ENCODE data around the gene HDAC4. TPM values are rescaled to one million over a fixed set of nuclear protein-coding genes. Genes with fewer than 3 reads are reported as not detected.

The HDAC4 gene
- total RNA-seq, 1 donor from 2014 or later: 11.8 TPM

- no peaks in the 10 kb centered on the region for H3K79me2 ChIP-seq (ENCODE audit: insufficient read depth, low read length)
- DNase-seq (ENCODE audit: low read depth) (no peak), FAIRE-seq (no peak)
- H2AFZ ChIP-seq (ENCODE audit: low read depth, low read length): no peak overlapping the region
- Mint-ChIP-seq H3K27me3 (ENCODE audit: low read depth, unreplicated experiment) (peaks cover 4% of the 10 kb centered on the region), H3K27ac (ENCODE audit: unreplicated experiment) (peak overlapping the region; percentile 26), H3K4me3 (ENCODE audit: unreplicated experiment) (no peak overlapping the region), H3K36me3 (ENCODE audit: low read depth, unreplicated experiment) (peaks cover 5% of the 10 kb centered on the region), H3K4me1 (ENCODE audit: low read depth, unreplicated experiment) (no peaks in the 10 kb centered on the region), H3K9me3 (ENCODE audit: unreplicated experiment) (no peaks in the 10 kb centered on the region)
- H3K4me3 ChIP-seq (ENCODE audit: insufficient read depth, low read depth, low read length): no peak overlapping the region
- TF ChIP-seq CTCF (IDR thresholded peaks at IDR 0.05; ENCODE audit: insufficient read depth, low read depth, low read length) (no peak), EZH2 (IDR thresholded peaks at IDR 0.05; ENCODE audit: insufficient read depth, low read length) (no peak)
- H4K20me1 ChIP-seq (ENCODE audit: insufficient read depth, low read length): no peaks in the 10 kb centered on the region
- H3K27me3 ChIP-seq (ENCODE audit: insufficient read depth, low read length): no peaks in the 10 kb centered on the region
- H3K9ac ChIP-seq (ENCODE audit: low read length): no peak overlapping the region
- H3K27ac ChIP-seq (ENCODE audit: low read depth, low read length): no peak overlapping the region
- H3K4me1 ChIP-seq (ENCODE audit: insufficient read depth, low read length): peaks cover 5% of the 10 kb centered on the region
- H3K36me3 ChIP-seq (ENCODE audit: insufficient read depth, low read length): no peaks in the 10 kb centered on the region
- H3K4me2 ChIP-seq (ENCODE audit: low read length): no peak overlapping the region
- H3K9me3 ChIP-seq (ENCODE audit: insufficient read depth, low read depth, low read length): no peaks in the 10 kb centered on the region
Observed at GRCh38 chr2:239145106-239145505, 255.7 kb downstream of the HDAC4 start.

GRCh38 chr2:239144713-239144999, 256.2 kb downstream of the HDAC4 start:
- no peak overlapping the region for H2AFZ ChIP-seq (ENCODE audit: low read depth, low read length)
- no peak overlapping the region for H3K9ac ChIP-seq (ENCODE audit: low read length)
- no peaks in the 10 kb centered on the region for H3K36me3 ChIP-seq (ENCODE audit: insufficient read depth, low read length)
- TF ChIP-seq CTCF (IDR thresholded peaks at IDR 0.05; ENCODE audit: insufficient read depth, low read depth, low read length) (no peak), EZH2 (IDR thresholded peaks at IDR 0.05; ENCODE audit: insufficient read depth, low read length) (no peak)
- Mint-ChIP-seq H3K27ac (ENCODE audit: unreplicated experiment) (no peak overlapping the region), H3K4me3 (ENCODE audit: unreplicated experiment) (no peak overlapping the region), H3K4me1 (ENCODE audit: low read depth, unreplicated experiment) (no peaks in the 10 kb centered on the region), H3K27me3 (ENCODE audit: low read depth, unreplicated experiment) (peaks cover 4% of the 10 kb centered on the region), H3K9me3 (ENCODE audit: unreplicated experiment) (no peaks in the 10 kb centered on the region), H3K36me3 (ENCODE audit: low read depth, unreplicated experiment) (peaks cover 5% of the 10 kb centered on the region)
- H3K4me3 ChIP-seq (ENCODE audit: insufficient read depth, low read depth, low read length): no peak overlapping the region
- peaks cover 6% of the 10 kb centered on the region for H3K4me1 ChIP-seq (ENCODE audit: insufficient read depth, low read length)
- H4K20me1 ChIP-seq (ENCODE audit: insufficient read depth, low read length): no peaks in the 10 kb centered on the region
- no peak overlapping the region for H3K27ac ChIP-seq (ENCODE audit: low read depth, low read length)
- FAIRE-seq (no peak), DNase-seq (ENCODE audit: low read depth) (no peak)
- H3K27me3 ChIP-seq (ENCODE audit: insufficient read depth, low read length): no peaks in the 10 kb centered on the region
- no peaks in the 10 kb centered on the region for H3K79me2 ChIP-seq (ENCODE audit: insufficient read depth, low read length)
- no peak overlapping the region for H3K4me2 ChIP-seq (ENCODE audit: low read length)
- H3K9me3 ChIP-seq (ENCODE audit: insufficient read depth, low read depth, low read length): no peaks in the 10 kb centered on the region

- H3K4me3 ChIP-seq (ENCODE audit: insufficient read depth, low read depth, low read length): no peak overlapping the region
- no peak overlapping the region for H3K4me2 ChIP-seq (ENCODE audit: low read length)
- peaks cover 6% of the 10 kb centered on the region for H3K4me1 ChIP-seq (ENCODE audit: insufficient read depth, low read length)
- no peaks in the 10 kb centered on the region for H3K9me3 ChIP-seq (ENCODE audit: insufficient read depth, low read depth, low read length)
- H2AFZ ChIP-seq (ENCODE audit: low read depth, low read length): no peak overlapping the region
- Mint-ChIP-seq H3K9me3 (ENCODE audit: unreplicated experiment) (no peaks in the 10 kb centered on the region), H3K4me1 (ENCODE audit: low read depth, unreplicated experiment) (no peaks in the 10 kb centered on the region), H3K27me3 (ENCODE audit: low read depth, unreplicated experiment) (peaks cover 4% of the 10 kb centered on the region), H3K4me3 (ENCODE audit: unreplicated experiment) (no peak overlapping the region), H3K27ac (ENCODE audit: unreplicated experiment) (no peak overlapping the region), H3K36me3 (ENCODE audit: low read depth, unreplicated experiment) (peaks cover 8% of the 10 kb centered on the region)
- H3K27me3 ChIP-seq (ENCODE audit: insufficient read depth, low read length): no peaks in the 10 kb centered on the region
- DNase-seq (ENCODE audit: low read depth): peak; percentile 30
- H3K27ac ChIP-seq (ENCODE audit: low read depth, low read length): no peak overlapping the region
- H3K79me2 ChIP-seq (ENCODE audit: insufficient read depth, low read length): no peaks in the 10 kb centered on the region
- H4K20me1 ChIP-seq (ENCODE audit: insufficient read depth, low read length): no peaks in the 10 kb centered on the region
- H3K9ac ChIP-seq (ENCODE audit: low read length): no peak overlapping the region
- FAIRE-seq: no peak
- TF ChIP-seq EZH2 (IDR thresholded peaks at IDR 0.05; ENCODE audit: insufficient read depth, low read length) (no peak), CTCF (IDR thresholded peaks at IDR 0.05; ENCODE audit: insufficient read depth, low read depth, low read length) (peak; percentile 51)
- H3K36me3 ChIP-seq (ENCODE audit: insufficient read depth, low read length): no peaks in the 10 kb centered on the region
Observed at GRCh38 chr2:239143858-239144712, 256.7 kb downstream of the HDAC4 start.
